ENCODE data around the gene CACNB4. TPM values are rescaled to one million over a fixed set of nuclear protein-coding genes. Genes with fewer than 3 reads are reported as not detected.

CACNB4 gene
- total RNA-seq, 1 experiment from 2014 or later = 2.0 TPM

GRCh38 chr2:151826737-151827157, 272.1 kb downstream of the CACNB4 start:
- no peak overlapping the region for H3K27ac ChIP-seq (ENCODE audit: low read depth, low read length)
- peak overlapping the region; percentile 94 for H3K9ac ChIP-seq (ENCODE audit: low read length)
- 0 out of 4 replicates have a peak, but pooled peaks cover 0 to 7% of the 10 kb centered on the region in 2 experiments for H3K36me3 ChIP-seq (ENCODE audit: control insufficient read depth in 1 of 2, insufficient read depth in 2 of 2, low read length in 2 of 2)
- H3K9me3 ChIP-seq (ENCODE audit: control insufficient read depth in 1 of 2, insufficient read depth in 1 of 2, low read depth in 1 of 2, low read length in 2 of 2) = no peaks in the 10 kb centered on the region
- H3K4me3 ChIP-seq (replicated peaks in 1 of 2; ENCODE audit: low read depth in 1 of 2, low read length in 2 of 2) = peak overlapping the region; percentile 81
- RAD21 ChIA-PET (ENCODE audit: low non-redundant PET in 1 of 2, low total read pairs in 2 of 2, uncharacterized antibody in 2 of 2, unreplicated experiment in 2 of 2) = no interaction called here
- H3K4me2 ChIP-seq (ENCODE audit: low read length) = peak overlapping the region; percentile 81
- CTCF ChIA-PET = interaction anchor here (1.6 kb wide), 1 partner anchor 18 kb away, joined by 3 read pairs; no protein-coding TSS in a partner anchor
- DNase-seq (ENCODE audit: low read depth, low spot score) = no peak
- H3K9me2 ChIP-seq (ENCODE audit: insufficient read depth) = no peaks in the 10 kb centered on the region
- intact Hi-C loops (cut with micrococcal nuclease) = no loop called here
- H4K20me1 ChIP-seq (ENCODE audit: insufficient read depth) = peaks cover 14% of the 10 kb centered on the region; the same call in 1 of the 2 replicates
- no peaks in the 10 kb centered on the region for H3K27me3 ChIP-seq (ENCODE audit: insufficient read depth, low read length)
- H2AFZ ChIP-seq (ENCODE audit: low read depth, low read length, poor library complexity, severe bottlenecking) = no peak overlapping the region
- no peak for ATAC-seq
- peaks cover 0 to 16% of the 10 kb centered on the region in 2 experiments; a peak in 3 of 4 replicates for H3K4me1 ChIP-seq (ENCODE audit: control insufficient read depth in 1 of 2, insufficient read depth in 2 of 2, low read length in 2 of 2)
- POLR2A ChIA-PET = no interaction called here
- peaks cover 63% of the 10 kb centered on the region for H3K79me2 ChIP-seq (ENCODE audit: insufficient read depth, low read length)
- TSS peak; percentile 51 for BruUV-seq (replicated peaks)
- TF ChIP-seq EZH2phosphoT487 (IDR thresholded peaks at IDR 0.05; ENCODE audit: borderline replicate concordance) (no peak), SP1 (IDR thresholded peaks at IDR 0.05; ENCODE audit: low read depth) (no peak), CBX3 (IDR thresholded peaks at IDR 0.05; ENCODE audit: low read depth) (no peak), ZNF274 (IDR thresholded peaks at IDR 0.05; ENCODE audit: low read depth, low read length) (no peak), EZH2 (IDR thresholded peaks at IDR 0.05) (no peak), YY1 (IDR thresholded peaks at IDR 0.05; ENCODE audit: extremely low read depth, insufficient replicate concordance, low read depth, low read length) (no peak), CTCF (IDR thresholded peaks at IDR 0.05 in 2 of 3, conservative IDR thresholded peaks at IDR 0.05 in 1 of 3; ENCODE audit: borderline replicate concordance in 1 of 3, insufficient read depth in 1 of 3, low read depth in 2 of 3, low read length in 2 of 3) (no peak), REST (IDR thresholded peaks at IDR 0.05; ENCODE audit: low read depth) (no peak)

All from HCT116 (cell line).